PC-9 (cell line): Measurements from ENCODE around the gene PCK2.

Source experiments
- EZH2 ChIP-seq: fragments of 200-600 bp; sonication (generic); IDR thresholded peaks from 2 replicates; pipeline ENCODE4 v1.8.0; 2017; ENCODE audit warnings: antibody characterized with exemption, low read depth
- TF ChIP-seq, protein P1 (sequence below): fragments of 200-600 bp; sonication (generic); conservative IDR thresholded peaks from 2 replicates; pipeline ENCODE4 v1.6.1; 2017; ENCODE audit warnings: mixed run types, antibody characterized with exemption, mild to moderate bottlenecking, moderate library complexity

DNA sequence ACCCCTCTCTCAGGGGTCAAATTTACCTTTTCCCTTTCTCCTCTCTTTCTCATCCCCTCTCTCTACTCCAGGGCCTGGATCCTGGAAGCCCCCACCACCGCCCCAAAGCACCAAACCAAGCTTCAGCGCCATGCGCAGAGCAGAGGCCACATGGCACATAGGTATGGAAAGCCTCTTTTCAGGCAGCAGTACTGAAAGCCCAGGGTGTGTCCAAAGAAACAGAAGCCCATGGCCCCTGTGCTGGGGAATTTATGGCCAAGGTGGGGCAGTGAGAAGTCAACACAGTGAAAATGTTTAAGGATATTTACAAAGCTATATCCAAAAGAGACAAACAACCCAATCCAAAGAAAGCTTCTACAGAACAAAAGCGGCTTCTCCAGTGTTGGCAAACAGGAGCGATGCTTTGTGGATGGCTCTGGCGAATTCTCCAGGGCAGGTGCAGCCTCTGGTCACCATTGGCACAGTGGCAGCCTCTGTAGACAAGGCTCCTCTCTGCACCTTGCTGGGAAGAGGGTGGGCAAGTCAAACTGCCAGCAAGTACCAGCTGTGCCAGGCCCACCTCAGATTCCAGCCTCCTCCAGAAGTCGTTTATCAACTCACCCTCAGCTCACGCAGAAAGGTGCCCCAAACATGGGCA lies 27.5 kb upstream of the PCK2 start:
- TF ChIP-seq, protein P1, sequence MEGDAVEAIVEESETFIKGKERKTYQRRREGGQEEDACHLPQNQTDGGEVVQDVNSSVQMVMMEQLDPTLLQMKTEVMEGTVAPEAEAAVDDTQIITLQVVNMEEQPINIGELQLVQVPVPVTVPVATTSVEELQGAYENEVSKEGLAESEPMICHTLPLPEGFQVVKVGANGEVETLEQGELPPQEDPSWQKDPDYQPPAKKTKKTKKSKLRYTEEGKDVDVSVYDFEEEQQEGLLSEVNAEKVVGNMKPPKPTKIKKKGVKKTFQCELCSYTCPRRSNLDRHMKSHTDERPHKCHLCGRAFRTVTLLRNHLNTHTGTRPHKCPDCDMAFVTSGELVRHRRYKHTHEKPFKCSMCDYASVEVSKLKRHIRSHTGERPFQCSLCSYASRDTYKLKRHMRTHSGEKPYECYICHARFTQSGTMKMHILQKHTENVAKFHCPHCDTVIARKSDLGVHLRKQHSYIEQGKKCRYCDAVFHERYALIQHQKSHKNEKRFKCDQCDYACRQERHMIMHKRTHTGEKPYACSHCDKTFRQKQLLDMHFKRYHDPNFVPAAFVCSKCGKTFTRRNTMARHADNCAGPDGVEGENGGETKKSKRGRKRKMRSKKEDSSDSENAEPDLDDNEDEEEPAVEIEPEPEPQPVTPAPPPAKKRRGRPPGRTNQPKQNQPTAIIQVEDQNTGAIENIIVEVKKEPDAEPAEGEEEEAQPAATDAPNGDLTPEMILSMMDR, result no peak
- no peak for TF ChIP-seq EZH2
